HEK293T (cell line): ENCODE results near the gene PLA2G6.

Experiments
- FOXM1 ChIP-seq: fragments of 450-650 bp; IDR thresholded peaks from 2 replicates; pipeline ENCODE4 v1.6.1; 2017; ENCODE audit warnings: mild to moderate bottlenecking, borderline replicate concordance
- NFRKB ChIP-seq: fragments of 450-650 bp; IDR thresholded peaks from 2 replicates; pipeline ENCODE4 v1.6.1; 2016; ENCODE audit warnings: mild to moderate bottlenecking, moderate library complexity
- SP1 ChIP-seq: fragments of 450-650 bp; IDR thresholded peaks from 2 replicates; pipeline ENCODE4 v1.6.1; 2017

GRCh38 chr22:38163844-38164550 lies 17.6 kb downstream of the PLA2G6 start:
- TF ChIP-seq FOXM1 = no peak
- no peak for TF ChIP-seq SP1
- TF ChIP-seq NFRKB = no peak
